ENCODE measurements around the gene SOCS2. TPM values are rescaled to one million over a fixed set of nuclear protein-coding genes. Genes with fewer than 3 reads are reported as not detected.

SOCS2 gene
- total and polyA plus RNA-seq, 2 of the 13 experiments (the other 11 are each of a cell fraction or from before 2014, with no cell fraction given), result 0.62 to 1.5 TPM

DNA sequence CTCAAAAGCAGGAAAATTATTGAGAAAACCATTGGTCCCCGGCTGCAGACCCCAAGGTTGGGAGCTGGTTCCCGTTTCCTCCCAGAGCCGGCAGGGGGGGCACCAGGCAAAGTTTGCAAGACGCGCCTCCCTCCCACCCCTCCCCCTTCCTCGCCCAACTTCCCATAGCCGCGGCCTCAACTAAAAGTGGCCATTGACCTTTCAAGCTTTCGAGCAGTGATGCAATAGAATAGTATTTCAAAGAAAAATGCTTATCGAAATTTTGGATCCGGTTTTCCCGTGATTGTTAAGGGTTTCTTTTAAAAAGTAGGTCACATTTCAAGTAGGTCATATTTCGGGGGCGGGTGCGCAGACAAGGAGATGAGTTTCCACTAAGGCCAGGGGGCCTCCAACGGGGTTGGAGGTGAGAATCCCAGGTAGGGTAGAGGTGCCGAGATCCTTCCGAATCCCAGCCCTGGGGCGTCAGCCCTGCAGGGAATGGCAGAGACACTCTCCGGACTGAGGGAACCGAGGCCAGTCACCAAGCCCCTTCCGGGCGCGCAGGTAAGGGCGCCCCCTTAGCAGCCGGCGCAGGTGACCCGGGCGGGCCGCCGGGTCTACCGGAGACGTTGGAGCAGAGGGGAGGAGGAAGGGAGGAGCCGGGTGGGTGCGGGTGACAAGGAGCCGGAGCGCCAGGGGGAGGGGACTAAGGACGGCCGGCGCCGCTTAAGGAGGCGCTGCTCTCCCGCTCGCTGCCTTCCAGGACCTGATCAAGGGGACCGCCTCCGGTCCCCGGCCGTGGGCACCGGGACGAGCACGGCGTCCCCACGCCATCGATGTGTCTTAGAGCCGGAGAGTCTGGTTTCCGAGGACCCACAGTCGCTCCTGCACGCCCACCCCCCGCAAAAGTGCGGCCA is 2.6 kb upstream of the SOCS2 start (continued):
- TF ChIP-seq RARA (CRISPR knock-in tag; IDR thresholded peaks at IDR 0.05) (peak; percentile 64), ZHX1 (CRISPR knock-in tag; IDR thresholded peaks at IDR 0.05; ENCODE audit: low read depth) (no peak), HMG20A (CRISPR knock-in tag; IDR thresholded peaks at IDR 0.05; ENCODE audit: borderline replicate concordance) (peak; percentile 14; the same call in 1 of the 2 replicates), ZFP41 (CRISPR knock-in tag; IDR thresholded peaks at IDR 0.05; ENCODE audit: borderline replicate concordance) (no peak), PRPF4 (IDR thresholded peaks at IDR 0.05; ENCODE audit: low read depth, low read length, poor library complexity, severe bottlenecking) (peak; percentile 66), NCOA5 (CRISPR knock-in tag; IDR thresholded peaks at IDR 0.05) (no peak), HNF4G (IDR thresholded peaks at IDR 0.05; ENCODE audit: borderline replicate concordance, low read depth, low read length) (peak; percentile 17; the same call in 1 of the 2 replicates), HNF4G (CRISPR knock-in tag; IDR thresholded peaks at IDR 0.05; ENCODE audit: borderline replicate concordance, low read depth) (no peak), ZSCAN31 (CRISPR knock-in tag; IDR thresholded peaks at IDR 0.05; ENCODE audit: low read depth) (0 out of 2 replicates have a peak, but pooled peaks have one; percentile 29), HNRNPH1 (optimal IDR thresholded peaks at IDR 0.05; ENCODE audit: low read depth, low read length) (no peak), AGO2 (optimal IDR thresholded peaks at IDR 0.05; ENCODE audit: low read depth, low read length) (no peak), ZSCAN20 (CRISPR knock-in tag; IDR thresholded peaks at IDR 0.05; ENCODE audit: borderline replicate concordance) (0 out of 2 replicates have a peak, but pooled peaks have one; percentile 31), ZNF383 (CRISPR knock-in tag; IDR thresholded peaks at IDR 0.05; ENCODE audit: borderline replicate concordance) (no peak), ZNF792 (CRISPR knock-in tag; IDR thresholded peaks at IDR 0.05) (no peak), ZNF800 (CRISPR knock-in tag; IDR thresholded peaks at IDR 0.05) (peak; percentile 13; the same call in 1 of the 2 replicates), TCF7 (IDR thresholded peaks at IDR 0.05; ENCODE audit: low read depth) (peak; percentile 59; the same call in 1 of the 2 replicates), PBX3 (CRISPR knock-in tag; IDR thresholded peaks at IDR 0.05; ENCODE audit: borderline replicate concordance) (no peak)
- TF ChIP-seq, protein P1, sequence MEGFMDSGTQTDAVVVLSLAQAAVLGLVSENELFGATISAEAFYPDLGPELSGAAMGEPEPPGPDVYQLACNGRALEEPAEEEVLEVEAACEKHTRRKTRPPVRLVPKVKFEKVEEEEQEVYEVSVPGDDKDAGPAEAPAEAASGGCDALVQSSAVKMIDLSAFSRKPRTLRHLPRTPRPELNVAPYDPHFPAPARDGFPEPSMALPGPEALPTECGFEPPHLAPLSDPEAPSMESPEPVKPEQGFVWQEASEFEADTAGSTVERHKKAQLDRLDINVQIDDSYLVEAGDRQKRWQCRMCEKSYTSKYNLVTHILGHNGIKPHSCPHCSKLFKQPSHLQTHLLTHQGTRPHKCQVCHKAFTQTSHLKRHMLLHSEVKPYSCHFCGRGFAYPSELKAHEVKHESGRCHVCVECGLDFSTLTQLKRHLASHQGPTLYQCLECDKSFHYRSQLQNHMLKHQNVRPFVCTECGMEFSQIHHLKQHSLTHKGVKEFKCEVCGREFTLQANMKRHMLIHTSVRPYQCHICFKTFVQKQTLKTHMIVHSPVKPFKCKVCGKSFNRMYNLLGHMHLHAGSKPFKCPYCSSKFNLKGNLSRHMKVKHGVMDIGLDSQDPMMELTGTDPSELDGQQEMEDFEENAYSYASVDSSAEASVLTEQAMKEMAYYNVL (CRISPR knock-in tag; IDR thresholded peaks at IDR 0.05; ENCODE audit: borderline replicate concordance), result 0 out of 2 replicates have a peak, but pooled peaks have one; percentile 39
